ENCODE results near the gene SMIM45.

The SMIM45 gene

GRCh38 chr22:41979423-41980250, 27.7 kb downstream of the SMIM45 start:
- Histone ChIP-seq H3K36me3 (no peaks in the 10 kb centered on the region), H3K27me3 (no peaks in the 10 kb centered on the region), H3K9me3 (no peaks in the 10 kb centered on the region), H3K4me1 (peaks cover 0 to 10% of the 10 kb centered on the region in 2 donors), H3K27ac (no peak overlapping the region), H3K4me3 (replicated peaks in 1 of 3) (no peak overlapping the region)
- intact Hi-C loops (cut with DNase I), result no loop called here
- DNase-seq, result no peak
- no peak for TF ChIP-seq CTCF (IDR thresholded peaks at IDR 0.05)
- TF ChIP-seq POLR2A (IDR thresholded peaks at IDR 0.05), result no peak
- WGBS, 2 donors, result 76 to 85% methylated on average over 9 of the region's 9 CpGs

GRCh38 chr22:41982865-41983264, 30.9 kb downstream of the SMIM45 start:
- TF ChIP-seq POLR2A (IDR thresholded peaks at IDR 0.05) (no peak), CTCF (IDR thresholded peaks at IDR 0.05) (no peak)
- H3K36me3 ChIP-seq, result no peaks in the 10 kb centered on the region
- no peaks in the 10 kb centered on the region for H3K27me3 ChIP-seq
- H3K4me1 ChIP-seq, result no peaks in the 10 kb centered on the region
- H3K27ac ChIP-seq, result no peak overlapping the region
- DNase-seq, result no peak
- intact Hi-C loops (cut with DNase I), result no loop called here
- H3K4me3 ChIP-seq (replicated peaks in 1 of 3), result no peak overlapping the region
- H3K9me3 ChIP-seq, result no peaks in the 10 kb centered on the region
- 85 to 87% methylated on average over 5 of the region's 5 CpGs for WGBS, 2 donors

GRCh38 chr22:41983513-41984405, 31.8 kb downstream of the SMIM45 start:
- DNase-seq, result no peak
- no peaks in the 10 kb centered on the region for H3K9me3 ChIP-seq
- no peaks in the 10 kb centered on the region for H3K36me3 ChIP-seq
- H3K27me3 ChIP-seq, result no peaks in the 10 kb centered on the region
- WGBS, 2 donors, result 75 to 85% methylated on average over 6 of the region's 6 CpGs
- H3K4me3 ChIP-seq (replicated peaks in 1 of 3), result no peak overlapping the region
- H3K27ac ChIP-seq, result no peak overlapping the region
- intact Hi-C loops (cut with DNase I), result no loop called here
- TF ChIP-seq CTCF (IDR thresholded peaks at IDR 0.05) (no peak), POLR2A (IDR thresholded peaks at IDR 0.05) (no peak)
- H3K4me1 ChIP-seq, result no peaks in the 10 kb centered on the region

- Histone ChIP-seq H3K27me3 (no peaks in the 10 kb centered on the region), H3K9me3 (no peaks in the 10 kb centered on the region), H3K27ac (no peak overlapping the region), H3K4me3 (replicated peaks in 1 of 3) (no peak overlapping the region), H3K4me1 (no peaks in the 10 kb centered on the region), H3K36me3 (no peaks in the 10 kb centered on the region)
- TF ChIP-seq CTCF (IDR thresholded peaks at IDR 0.05), result no peak
- 88 to 95% methylated on average over 5 of the region's 5 CpGs for WGBS, 2 donors
- no peak for DNase-seq
- intact Hi-C loops (cut with DNase I), result no loop called here
These were observed 35.3 kb downstream of the SMIM45 start for GRCh38 chr22:41987276-41987675.

- H3K4me1 ChIP-seq, result no peaks in the 10 kb centered on the region
- H3K9me3 ChIP-seq, result no peaks in the 10 kb centered on the region
- no peaks in the 10 kb centered on the region for H3K27me3 ChIP-seq
- no peaks in the 10 kb centered on the region for H3K36me3 ChIP-seq
- DNase-seq, result no peak
- no peak overlapping the region for H3K27ac ChIP-seq
- no peak overlapping the region for H3K4me3 ChIP-seq (replicated peaks in 1 of 3)
- TF ChIP-seq CTCF (IDR thresholded peaks at IDR 0.05) (no peak), POLR2A (IDR thresholded peaks at IDR 0.05) (no peak)
- intact Hi-C loops (cut with DNase I), result no loop called here
- WGBS, 2 donors, result 72 to 79% methylated on average over 4 of the region's 4 CpGs
These were observed 37.3 kb downstream of the SMIM45 start for GRCh38 chr22:41989246-41989645.
